GM12878 (cell line): ENCODE data around the gene HSF2BP. TPM values are rescaled to one million over a fixed set of nuclear protein-coding genes. Genes with fewer than 3 reads are reported as not detected.

Source experiments
- ATAC-seq: fragments of 200-7000 bp; cut with Tn5 transposase; 3 replicates; pipeline ENCODE4 v1.9.1; 2020; ENCODE audit warnings: mild to moderate bottlenecking, moderate library complexity
- BruUV-seq: library from RNA; stranded (reverse); fragments of 400-500 nt; replicated peaks from 2 replicates; lab custom pipeline; 2021; lab: Mats Ljungman, UMichigan
- CTCF ChIA-PET: fragments of 300-600 bp; sonication (Branson Sonifier 250); formaldehyde crosslinking; extraction: SDS; loops from one replicate; lab custom pipeline; 2021; ENCODE audit warnings: inconsistent platforms; lab: Yijun Ruan, JAX
- POLR2A ChIA-PET: fragments of 350-600 bp; formaldehyde crosslinking; extraction: SDS; loops from one replicate; lab custom pipeline; 2021; ENCODE audit warnings: inconsistent platforms; lab: Charles Lee
- RAD21 ChIA-PET: fragments of 300-600 bp; sonication (Branson Sonifier 250); formaldehyde crosslinking; loops from one replicate; lab custom pipeline; 2023; ENCODE audit warnings: antibody characterized with exemption; ENCODE audit not compliant: unreplicated experiment; lab: Charles Lee
- SMC1A ChIA-PET: fragments of 300-600 bp; sonication (Branson Sonifier 250); formaldehyde crosslinking; loops from one replicate; lab custom pipeline; 2023; ENCODE audit not compliant: unreplicated experiment, uncharacterized antibody; lab: Charles Lee
- DNase-seq: peaks from one replicate; pipeline ENCODE4 v3.0.0-alpha.2; 2011; ENCODE audit warnings: low read depth, low spot score
- FAIRE-seq: peaks from 3 replicates; lab custom pipeline; 2011; peaks lifted over from hg19 to GRCh38; lab: Jason Lieb, UNC
- H2AFZ ChIP-seq: 2 replicates; pipeline ENCODE4 v1.6.0; 2011; ENCODE audit warnings: low read depth, low read length, control low read depth; ENCODE audit not compliant: control insufficient read depth
- H3K27ac ChIP-seq: 2 replicates; pipeline ENCODE4 v1.5.1; 2011; ENCODE audit warnings: control low read depth; ENCODE audit not compliant: control insufficient read depth, insufficient read depth
- H3K27me3 ChIP-seq, 2 experiments: replicated peaks in 1 of 2; 2 replicates each; pipeline versions ENCODE4 v1.6.0 to v1.6.1; 2011; ENCODE audit warnings: low read length in 1 of 2; ENCODE audit not compliant: control insufficient read depth in 2 of 2, insufficient read depth in 2 of 2
- H3K36me3 ChIP-seq, 2 experiments: 2 replicates each; pipeline ENCODE4 v1.5.1; 2011; ENCODE audit warnings: low read length in 1 of 2; ENCODE audit not compliant: control insufficient read depth in 2 of 2, insufficient read depth in 2 of 2
- H3K4me1 ChIP-seq: 2 replicates; pipeline ENCODE4 v1.6.1; 2011; ENCODE audit warnings: mild to moderate bottlenecking, low read length, moderate library complexity, mixed read lengths; ENCODE audit not compliant: control insufficient read depth, insufficient read depth
- H3K4me2 ChIP-seq: 2 replicates; pipeline ENCODE4 v1.6.0; 2011; ENCODE audit warnings: control low read depth; ENCODE audit not compliant: control insufficient read depth, insufficient read depth
- H3K4me3 ChIP-seq: fragments of 200-600 bp; sonication (generic); 2 replicates; pipeline ENCODE4 v1.5.1; 2016
- H3K79me2 ChIP-seq: 2 replicates; pipeline ENCODE4 v1.6.0; 2011; ENCODE audit warnings: low read length; ENCODE audit not compliant: control insufficient read depth, insufficient read depth
- H3K9ac ChIP-seq: 2 replicates; pipeline ENCODE4 v1.8.0; 2011; ENCODE audit warnings: low read length, control low read depth, mixed read lengths; ENCODE audit not compliant: control insufficient read depth, insufficient read depth
- H3K9me3 ChIP-seq: replicated peaks from 3 replicates; pipeline ENCODE4 v1.5.1; 2011; ENCODE audit warnings: mild to moderate bottlenecking, low read length; ENCODE audit not compliant: control insufficient read depth, insufficient read depth
- H4K20me1 ChIP-seq: 2 replicates; pipeline ENCODE4 v1.6.0; 2011; ENCODE audit not compliant: control insufficient read depth, insufficient read depth
- ATF7 ChIP-seq: fragments of 450-650 bp; IDR thresholded peaks from 2 replicates; pipeline ENCODE4 v1.6.1; 2016; ENCODE audit warnings: low read depth, mild to moderate bottlenecking
- BACH1 ChIP-seq: fragments of 450-650 bp; IDR thresholded peaks from 2 replicates; pipeline ENCODE4 v1.6.1; 2017; ENCODE audit warnings: mild to moderate bottlenecking, borderline replicate concordance
- BCL11A ChIP-seq: IDR thresholded peaks from 2 replicates; pipeline ENCODE4 v1.6.1; 2011; ENCODE audit warnings: low read depth, low read length
- EGR1 ChIP-seq, 2 experiments: IDR thresholded peaks; 1 replicate in 1 of 2; 2 replicates in 1 of 2; pipeline ENCODE4 v1.6.1; 2011 to 2012; ENCODE audit warnings: low read depth in 2 of 2, low read length in 2 of 2, borderline replicate concordance in 1 of 2, mild to moderate bottlenecking in 1 of 2, moderate library complexity in 1 of 2
- HDAC6 ChIP-seq: fragments of 200-600 bp; sonication (generic); IDR thresholded peaks from one replicate; pipeline ENCODE4 v1.8.0; 2017; ENCODE audit warnings: antibody characterized with exemption; ENCODE audit not compliant: unreplicated experiment
- HSF1 ChIP-seq: fragments of 150-350 bp; IDR thresholded peaks from 2 replicates; pipeline ENCODE4 v1.6.1; 2014; ENCODE audit warnings: mild to moderate bottlenecking, low read depth, low read length
- IKZF2 ChIP-seq, 2 experiments: fragments of 450-650 bp; IDR thresholded peaks; 2 replicates each; pipeline ENCODE4 v1.6.1; 2017; ENCODE audit warnings: mild to moderate bottlenecking in 2 of 2, moderate library complexity in 2 of 2
- JUND ChIP-seq: IDR thresholded peaks from 2 replicates; pipeline ENCODE4 v1.6.1; 2012; ENCODE audit warnings: low read depth, mild to moderate bottlenecking, low read length, improper control_type of control experiment, moderate library complexity
- KLF5 ChIP-seq: fragments of 450-650 bp; IDR thresholded peaks from 2 replicates; pipeline ENCODE4 v1.6.1; 2014; ENCODE audit warnings: mild to moderate bottlenecking; ENCODE audit not compliant: partially characterized antibody
- PBX3 ChIP-seq: IDR thresholded peaks from 2 replicates; pipeline ENCODE4 v1.6.1; 2011; ENCODE audit warnings: mild to moderate bottlenecking, low read depth, low read length, moderate library complexity; ENCODE audit not compliant: insufficient replicate concordance
- POLR2AphosphoS2 ChIP-seq: IDR thresholded peaks from 2 replicates; pipeline ENCODE4 v1.6.1; 2011; ENCODE audit warnings: low read depth, mild to moderate bottlenecking, low read length, improper control_type of control experiment, moderate library complexity
- RAD21 ChIP-seq: IDR thresholded peaks from 2 replicates; pipeline ENCODE4 v1.6.1; 2011; ENCODE audit warnings: mild to moderate bottlenecking, low read depth, low read length, moderate library complexity; ENCODE audit not compliant: insufficient read depth
- SIX5 ChIP-seq: IDR thresholded peaks from 2 replicates; pipeline ENCODE4 v1.6.1; 2011; ENCODE audit warnings: mild to moderate bottlenecking, low read depth, low read length, moderate library complexity; ENCODE audit not compliant: severe bottlenecking
- SP1 ChIP-seq: IDR thresholded peaks from one replicate; pipeline ENCODE4 v1.6.1; 2011; ENCODE audit warnings: low read depth, low read length
- SREBF1 ChIP-seq: IDR thresholded peaks from 2 replicates; pipeline ENCODE4 v1.6.1; 2012; ENCODE audit warnings: mild to moderate bottlenecking, low read length
- ZNF207 ChIP-seq: fragments of 450-650 bp; IDR thresholded peaks from 2 replicates; pipeline ENCODE4 v1.6.1; 2014; ENCODE audit warnings: antibody characterized with exemption, mild to moderate bottlenecking, borderline replicate concordance
- ZNF384 ChIP-seq: IDR thresholded peaks from 2 replicates; pipeline ENCODE4 v1.6.1; 2012; ENCODE audit warnings: low read depth, mild to moderate bottlenecking, low read length, improper control_type of control experiment, borderline replicate concordance
- WGBS: methylation state at CpG from one replicate; pipeline ENCODE4 v1.1.6; 2016; ENCODE audit warnings: low lambda C conversion rate; ENCODE audit not compliant: insufficient replicate concordance, insufficient coverage; ENCODE audit errors: missing lambda C conversion rate; 5-methylcytosine and 5-hydroxymethylcytosine counted together
- in situ Hi-C: fragments of 300-500 bp; cut with MboI; formaldehyde crosslinking; loops from 9 replicates; pipeline ENCODE4 v1.14.3; 2018; ENCODE audit warnings: mixed read lengths
- intact Hi-C: fragments of 100-400 bp; cut with micrococcal nuclease; formaldehyde crosslinking; loops from one replicate; pipeline ENCODE4 v1.14.2; 2022; ENCODE audit not compliant: unreplicated experiment
- polyA plus RNA-seq, 11 experiments: library from polyadenylated mRNA; depleted of rRNA in 4 of 11; unstranded in 6 of 11; stranded (reverse) in 5 of 11; fragments of >200 nt; fragmentation: Nextera tagmentation in 4 of 11; fragmentation: Illumina TruSeq in 1 of 11; extraction: Ambion mirVana in 4 of 11; extraction: Trizol in 1 of 11; gene quantifications; 1 replicate in 1 of 11; 2 replicates in 10 of 11; pipeline versions ENCODE4 v1.2.1 to v1.2.3, GENCODE V29; 2011 to 2016; ENCODE audit warnings: inconsistent platforms in 2 of 11, missing spikeins in 2 of 11, low read depth in 1 of 11
- total RNA-seq, 4 experiments: library from RNA; depleted of rRNA in 3 of 4; stranded (reverse); fragments of >200 nt in 3 of 4; fragmentation: Illumina TruSeq in 1 of 4; extraction: Trizol in 1 of 4; gene quantifications; 2 replicates each; pipeline versions ENCODE4 v1.2.1 to v1.2.3, GENCODE V29; 2013 to 2021
- TF ChIP-seq, protein P1 (sequence below): IDR thresholded peaks from 2 replicates; pipeline ENCODE4 v1.6.1; 2011; ENCODE audit warnings: borderline replicate concordance, low read depth, mild to moderate bottlenecking, moderate library complexity, mixed read lengths, low read length; ENCODE audit not compliant: insufficient read depth; ENCODE audit errors: extremely low read length
- TF ChIP-seq, protein P2 (sequence below): IDR thresholded peaks from 2 replicates; pipeline ENCODE4 v1.6.1; 2012; ENCODE audit warnings: low read length, inconsistent platforms

Gene HSF2BP
- total and polyA plus RNA-seq, 10 of the 15 experiments (the other 5 are each of a cell fraction or from before 2014, with no cell fraction given), result 0.07 to 0.81 (median 0.35) TPM

DNA sequence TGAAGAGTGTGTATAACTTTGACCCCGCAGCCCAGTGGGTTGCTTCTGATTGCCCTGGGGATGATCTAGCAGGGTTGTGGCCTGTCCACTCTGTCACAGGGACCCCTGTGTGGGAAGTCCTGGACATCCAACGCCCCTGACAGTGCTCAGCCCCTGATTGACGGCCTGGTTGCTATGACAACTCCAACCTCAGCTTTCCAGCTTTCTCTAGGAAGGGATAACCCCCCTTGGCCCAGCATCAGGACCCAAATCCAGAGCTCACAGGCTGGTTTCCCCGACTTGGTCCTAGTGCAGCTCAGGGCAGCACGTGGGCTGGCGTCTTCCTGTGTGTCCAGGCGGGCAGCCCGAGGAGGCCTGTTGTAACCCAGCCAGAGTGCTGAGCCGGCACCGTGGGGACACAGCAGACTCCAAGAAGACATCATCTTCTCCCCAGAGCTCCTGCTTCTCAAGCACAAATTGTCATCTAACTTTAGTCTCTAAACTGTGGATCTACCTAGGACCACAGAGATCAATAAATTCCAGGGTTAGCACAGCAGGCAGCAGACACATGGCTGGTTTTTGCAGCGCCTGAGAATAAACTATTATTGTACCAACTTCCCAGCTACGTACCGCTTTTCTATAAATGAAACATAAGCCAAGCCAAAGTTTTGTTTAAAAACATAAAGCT, 40.8 kb upstream of the HSF2BP start:
- ATAC-seq, result no peak
- Histone ChIP-seq H3K9ac (no peak overlapping the region), H3K36me3 (no peaks in the 10 kb centered on the region; a peak in 1 of 4 replicates), H2AFZ (no peak overlapping the region), H3K4me3 (no peak overlapping the region), H3K27me3 (no peaks in the 10 kb centered on the region), H3K9me3 (no peaks in the 10 kb centered on the region), H3K4me1 (peaks cover 6% of the 10 kb centered on the region), H3K27ac (no peak overlapping the region), H3K4me2 (no peak overlapping the region), H4K20me1 (no peaks in the 10 kb centered on the region), H3K79me2 (no peaks in the 10 kb centered on the region)
- WGBS, result 83% methylated on average over 13 of the region's 13 CpGs
- CTCF ChIA-PET, result interaction anchor here (1.5 kb wide), 1 partner anchor 10 kb away, joined by 3 read pairs; no protein-coding TSS in a partner anchor
- RAD21 ChIA-PET, result no interaction called here
- no peak for DNase-seq
- SMC1A ChIA-PET, result interaction anchor here (1.0 to 1.4 kb wide), 2 partner anchors 18 to 29 kb away, joined by 3 to 4 read pairs; no protein-coding TSS in a partner anchor
- intact Hi-C loops (no loop called here), in situ Hi-C loops (loop anchor here (25.0 kb wide), 1 partner anchor 1488 kb away; the partner anchor contains the start of gene ABCG1)
- FAIRE-seq, result no peak
- POLR2A ChIA-PET, result interaction anchor here (0.6 to 0.7 kb wide), 2 partner anchors 28 to 72 kb away, joined by 3 to 5 read pairs; no protein-coding TSS in a partner anchor
- no TSS peak for BruUV-seq
- TF ChIP-seq SP1 (no peak), KLF5 (no peak), ZNF384 (no peak), PBX3 (no peak), JUND (no peak), SREBF1 (no peak), HDAC6 (no peak), EGR1 (IDR thresholded peaks at IDR 0.05; ENCODE audit: borderline replicate concordance in 1 of 2, low read depth in 2 of 2, low read length in 2 of 2) (no peak), RAD21 (no peak), IKZF2 (IDR thresholded peaks at IDR 0.05) (no peak), BACH1 (no peak), ZNF207 (no peak), HSF1 (no peak), POLR2AphosphoS2 (no peak), BCL11A (no peak), ATF7 (no peak), SIX5 (no peak)
- TF ChIP-seq, protein P1, sequence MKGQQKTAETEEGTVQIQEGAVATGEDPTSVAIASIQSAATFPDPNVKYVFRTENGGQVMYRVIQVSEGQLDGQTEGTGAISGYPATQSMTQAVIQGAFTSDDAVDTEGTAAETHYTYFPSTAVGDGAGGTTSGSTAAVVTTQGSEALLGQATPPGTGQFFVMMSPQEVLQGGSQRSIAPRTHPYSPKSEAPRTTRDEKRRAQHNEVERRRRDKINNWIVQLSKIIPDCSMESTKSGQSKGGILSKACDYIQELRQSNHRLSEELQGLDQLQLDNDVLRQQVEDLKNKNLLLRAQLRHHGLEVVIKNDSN, result no peak
- TF ChIP-seq, protein P2, sequence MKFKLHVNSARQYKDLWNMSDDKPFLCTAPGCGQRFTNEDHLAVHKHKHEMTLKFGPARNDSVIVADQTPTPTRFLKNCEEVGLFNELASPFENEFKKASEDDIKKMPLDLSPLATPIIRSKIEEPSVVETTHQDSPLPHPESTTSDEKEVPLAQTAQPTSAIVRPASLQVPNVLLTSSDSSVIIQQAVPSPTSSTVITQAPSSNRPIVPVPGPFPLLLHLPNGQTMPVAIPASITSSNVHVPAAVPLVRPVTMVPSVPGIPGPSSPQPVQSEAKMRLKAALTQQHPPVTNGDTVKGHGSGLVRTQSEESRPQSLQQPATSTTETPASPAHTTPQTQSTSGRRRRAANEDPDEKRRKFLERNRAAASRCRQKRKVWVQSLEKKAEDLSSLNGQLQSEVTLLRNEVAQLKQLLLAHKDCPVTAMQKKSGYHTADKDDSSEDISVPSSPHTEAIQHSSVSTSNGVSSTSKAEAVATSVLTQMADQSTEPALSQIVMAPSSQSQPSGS, result no peak
